ENCODE data around the gene SHE. TPM values are rescaled to one million over a fixed set of nuclear protein-coding genes. Genes with fewer than 3 reads are reported as not detected.

SHE gene
- total and polyA plus RNA-seq, 8 donors, result 1.0 to 7.3 (median 1.8) TPM

DNA sequence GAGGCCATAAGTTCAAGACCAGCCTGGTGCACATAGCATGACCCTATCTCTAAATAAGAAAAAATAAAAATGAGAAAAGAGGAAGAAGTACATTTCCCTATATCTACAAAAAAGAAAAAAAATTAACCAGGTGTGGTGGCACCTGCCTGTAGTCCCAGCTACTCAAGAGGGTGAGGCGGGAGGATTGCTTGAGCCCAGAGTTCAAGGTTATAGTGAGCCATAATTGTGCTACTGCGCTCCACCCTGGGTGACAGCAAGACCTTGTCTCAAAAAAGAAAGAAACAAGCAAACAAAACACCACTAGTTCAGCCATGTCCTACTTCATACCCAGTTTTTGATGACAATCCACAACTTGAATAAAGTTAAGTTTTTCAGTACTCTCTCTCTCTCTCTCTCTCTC lies 30.9 kb downstream of the SHE start:
- TF ChIP-seq, protein P1, sequence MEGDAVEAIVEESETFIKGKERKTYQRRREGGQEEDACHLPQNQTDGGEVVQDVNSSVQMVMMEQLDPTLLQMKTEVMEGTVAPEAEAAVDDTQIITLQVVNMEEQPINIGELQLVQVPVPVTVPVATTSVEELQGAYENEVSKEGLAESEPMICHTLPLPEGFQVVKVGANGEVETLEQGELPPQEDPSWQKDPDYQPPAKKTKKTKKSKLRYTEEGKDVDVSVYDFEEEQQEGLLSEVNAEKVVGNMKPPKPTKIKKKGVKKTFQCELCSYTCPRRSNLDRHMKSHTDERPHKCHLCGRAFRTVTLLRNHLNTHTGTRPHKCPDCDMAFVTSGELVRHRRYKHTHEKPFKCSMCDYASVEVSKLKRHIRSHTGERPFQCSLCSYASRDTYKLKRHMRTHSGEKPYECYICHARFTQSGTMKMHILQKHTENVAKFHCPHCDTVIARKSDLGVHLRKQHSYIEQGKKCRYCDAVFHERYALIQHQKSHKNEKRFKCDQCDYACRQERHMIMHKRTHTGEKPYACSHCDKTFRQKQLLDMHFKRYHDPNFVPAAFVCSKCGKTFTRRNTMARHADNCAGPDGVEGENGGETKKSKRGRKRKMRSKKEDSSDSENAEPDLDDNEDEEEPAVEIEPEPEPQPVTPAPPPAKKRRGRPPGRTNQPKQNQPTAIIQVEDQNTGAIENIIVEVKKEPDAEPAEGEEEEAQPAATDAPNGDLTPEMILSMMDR (IDR thresholded peaks at IDR 0.05), result no peak
- intact Hi-C loops (cut with DNase I), result no loop called here
- no peaks in the 10 kb centered on the region for H3K27me3 ChIP-seq
- no peak for FAIRE-seq
- DNase-seq, result no peak
- H3K4me3 ChIP-seq, result no peak overlapping the region
- no peak for ATAC-seq
- H3K27ac ChIP-seq, result no peak overlapping the region
- H3K4me1 ChIP-seq, result no peaks in the 10 kb centered on the region
- no peaks in the 10 kb centered on the region for H3K9me3 ChIP-seq
- 61 to 66% methylated on average over 2 of the region's 2 CpGs for WGBS, 2 donors
- H3K36me3 ChIP-seq, result no peaks in the 10 kb centered on the region

DNA sequence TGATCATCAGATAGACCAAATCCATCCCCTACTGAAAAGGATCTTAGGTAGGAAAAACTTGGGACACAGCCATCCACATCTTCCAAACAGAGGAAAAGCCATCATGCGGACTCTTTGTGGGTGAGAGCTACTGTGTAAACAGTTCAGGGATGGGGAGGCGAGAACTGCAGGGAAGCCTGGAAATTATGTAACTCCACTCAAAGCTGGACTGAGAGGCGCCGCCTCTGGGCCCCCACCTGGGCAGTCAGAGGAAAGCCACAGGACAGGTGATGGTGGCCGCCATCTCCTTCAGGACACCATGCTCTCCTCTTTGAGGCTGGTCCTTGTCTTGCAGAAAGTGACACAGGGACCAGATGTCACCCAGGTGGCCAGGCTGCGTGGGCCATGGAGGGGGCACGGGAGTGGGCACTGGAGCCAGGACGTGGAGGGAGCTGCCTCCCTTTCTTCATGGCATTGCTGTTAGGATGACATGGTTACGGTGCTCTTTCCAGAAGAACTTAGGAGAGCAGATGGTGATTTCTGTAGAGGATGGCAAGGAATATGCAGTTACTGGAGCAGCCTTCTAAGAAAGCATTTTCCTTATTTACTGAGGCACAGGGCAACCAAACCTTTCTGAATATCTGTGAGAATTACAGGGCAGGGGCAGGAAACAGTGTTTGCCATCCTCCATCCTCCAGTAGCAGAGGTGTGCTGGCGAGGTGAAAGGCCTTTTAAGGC lies 32.2 kb downstream of the SHE start:
- intact Hi-C loops (cut with DNase I), result loop anchor here in 1 of 3 donors (10.0 kb wide), 1 partner anchor 65 kb away; the partner anchor contains the start of gene IL6R
- TF ChIP-seq, protein P1 (IDR thresholded peaks at IDR 0.05), result no peak
- no peaks in the 10 kb centered on the region for H3K4me1 ChIP-seq
- no peak overlapping the region for H3K4me3 ChIP-seq
- H3K9me3 ChIP-seq, result no peaks in the 10 kb centered on the region
- H3K27ac ChIP-seq, result no peak overlapping the region
- H3K36me3 ChIP-seq, result no peaks in the 10 kb centered on the region
- FAIRE-seq (no peak), ATAC-seq (peak; percentile 17 to 65 (median 48)), DNase-seq (no peak)
- no peaks in the 10 kb centered on the region for H3K27me3 ChIP-seq
- 85 to 86% methylated on average over 10 of the region's 10 CpGs for WGBS, 2 donors

DNA sequence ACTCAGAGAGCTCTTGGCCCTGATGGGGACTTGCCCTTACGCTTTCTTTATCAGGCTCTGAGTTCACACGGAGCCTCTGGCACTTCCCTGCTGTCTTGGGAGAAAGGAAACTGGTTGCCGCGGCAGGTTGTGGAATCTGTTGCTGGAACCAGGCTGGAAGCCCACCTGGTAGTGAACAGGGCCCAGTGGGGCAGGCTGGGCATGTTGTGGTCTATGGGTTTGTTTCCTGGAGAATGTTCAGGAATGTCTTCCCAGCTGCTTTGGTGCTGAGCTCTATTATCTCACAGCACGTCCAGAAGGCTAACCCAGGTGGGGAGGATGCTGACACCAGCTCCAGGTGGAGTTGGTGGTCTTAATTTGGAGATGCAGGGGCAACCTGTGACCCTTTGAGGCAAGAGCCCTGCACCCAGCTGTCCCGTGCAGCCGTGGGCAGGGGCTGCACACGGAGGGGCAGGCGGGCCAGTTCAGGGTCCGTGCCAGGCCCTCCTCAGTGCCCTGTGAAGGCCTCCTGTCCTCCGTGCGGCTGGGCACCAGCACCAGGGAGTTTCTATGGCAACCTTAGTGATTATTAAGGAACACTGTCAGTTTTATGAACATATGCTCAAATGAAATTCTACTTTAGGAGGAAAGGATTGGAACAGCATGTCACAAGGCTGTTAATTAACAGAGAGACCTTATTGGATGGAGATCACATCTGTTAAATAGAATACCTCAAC lies 33.5 kb downstream of the SHE start:
- 53 to 58% methylated on average over 12 of the region's 12 CpGs for WGBS, 2 donors
- DNase-seq, result no peak
- no peak for FAIRE-seq
- intact Hi-C loops (cut with DNase I), result loop anchor here in 1 of 3 donors (10.0 kb wide), 1 partner anchor 64 kb away; the partner anchor contains the start of gene IL6R
- Histone ChIP-seq H3K27ac (no peak overlapping the region), H3K4me1 (no peaks in the 10 kb centered on the region), H3K9me3 (no peaks in the 10 kb centered on the region), H3K4me3 (no peak overlapping the region), H3K27me3 (no peaks in the 10 kb centered on the region), H3K36me3 (no peaks in the 10 kb centered on the region)
- peak in 3 of 4 donors; percentile 39 to 74 (median 72) for ATAC-seq
- TF ChIP-seq, protein P1 (IDR thresholded peaks at IDR 0.05), result no peak

DNA sequence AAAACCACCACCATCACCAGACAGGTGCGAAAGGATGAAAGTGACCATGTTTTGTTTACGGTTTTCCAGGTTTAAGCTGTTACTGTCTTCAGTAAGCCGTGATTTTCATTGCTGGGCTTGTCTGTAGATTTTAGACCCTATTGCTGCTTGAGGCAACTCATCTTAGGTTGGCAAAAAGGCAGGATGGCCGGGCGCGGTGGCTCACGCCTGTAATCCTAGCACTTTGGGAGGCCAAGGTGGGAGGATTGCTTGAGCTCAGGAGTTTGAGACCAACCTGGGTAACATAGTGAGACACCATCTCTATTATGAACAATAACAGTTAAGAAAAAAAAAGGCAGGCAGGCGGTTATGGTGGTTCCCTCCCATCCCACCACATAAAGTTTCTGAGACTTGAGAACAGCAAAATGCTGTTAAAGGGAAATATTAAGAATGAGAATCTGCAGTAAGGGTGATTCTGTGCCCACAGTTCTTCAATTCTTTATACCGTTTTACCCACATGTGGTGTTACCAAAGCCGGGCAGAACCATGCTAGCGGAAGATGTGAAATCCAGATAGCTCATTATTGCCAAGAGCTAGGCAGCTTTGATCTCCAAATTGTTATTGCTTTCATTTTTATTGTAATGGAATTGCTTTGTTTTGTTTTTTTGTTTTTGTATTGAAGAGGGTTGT lies 34.6 kb downstream of the SHE start:
- no peaks in the 10 kb centered on the region for H3K9me3 ChIP-seq
- WGBS, 2 donors, result 87 to 91% methylated on average over 11 of the region's 11 CpGs
- no peak overlapping the region for H3K27ac ChIP-seq
- DNase-seq (no peak), ATAC-seq (no peak), FAIRE-seq (no peak)
- no peak overlapping the region for H3K4me3 ChIP-seq
- TF ChIP-seq, protein P1 (IDR thresholded peaks at IDR 0.05), result no peak
- no peaks in the 10 kb centered on the region for H3K4me1 ChIP-seq
- intact Hi-C loops (cut with DNase I), result loop anchor here in 1 of 3 donors (10.0 kb wide), 1 partner anchor 63 kb away; the partner anchor contains the start of gene IL6R
- H3K36me3 ChIP-seq, result no peaks in the 10 kb centered on the region
- no peaks in the 10 kb centered on the region for H3K27me3 ChIP-seq
